Peyer's patch (tissue), 4 donors: ENCODE measurements around the gene PRKAA2. TPM values are rescaled to one million over a fixed set of nuclear protein-coding genes. Genes with fewer than 3 reads are reported as not detected.

Experiments
- DNase-seq, 3 donors: peaks; one replicate each; pipeline ENCODE4 v3.0.0-alpha.2; 2017 to 2019
- H3K27ac ChIP-seq, 4 donors: fragments of 200-600 bp; sonication (generic); one replicate each; pipeline ENCODE4 v1.5.1; 2016 to 2019
- H3K27me3 ChIP-seq, 2 donors: fragments of 200-600 bp; sonication (generic); one replicate each; pipeline ENCODE4 v1.5.1; 2019
- H3K36me3 ChIP-seq, 3 donors: fragments of 200-600 bp; sonication (generic); one replicate each; pipeline ENCODE4 v1.5.1; 2016 to 2019
- H3K4me1 ChIP-seq, 4 donors: fragments of 200-600 bp; sonication (generic); one replicate each; pipeline ENCODE4 v1.5.1; 2016 to 2019
- H3K4me3 ChIP-seq, 4 donors: fragments of 200-600 bp; sonication (generic); 1 replicate in 3 of 4; 2 replicates in 1 of 4; pipeline ENCODE4 v1.5.1; 2016 to 2019; ENCODE audit warnings: mild to moderate bottlenecking in 1 of 4
- H3K9me3 ChIP-seq, 4 donors: fragments of 200-600 bp; sonication (generic); one replicate each; pipeline ENCODE4 v1.5.1; 2016 to 2019; ENCODE audit warnings: mild to moderate bottlenecking in 1 of 4
- POLR2A ChIP-seq, 2 donors: fragments of 450-650 bp; IDR thresholded peaks; one replicate each; pipeline ENCODE4 v1.5.1; 2017; ENCODE audit warnings: antibody characterized with exemption in 2 of 2, mild to moderate bottlenecking in 2 of 2, moderate library complexity in 2 of 2
- total RNA-seq, 4 donors: library from RNA; depleted of rRNA; stranded (reverse); fragments of >200 nt; gene quantifications; one replicate each; pipeline ENCODE4 v1.1.0, GENCODE V29; 2016
- TF ChIP-seq, protein P1 (sequence below), 6 experiments: fragments of 450-650 bp in 4 of 6; fragments of 200-600 bp in 2 of 6; sonication (generic) in 1 of 6; IDR thresholded peaks; one replicate each; pipeline ENCODE4 v1.5.1; 2017 to 2019; ENCODE audit warnings: antibody characterized with exemption in 6 of 6, mild to moderate bottlenecking in 3 of 6, moderate library complexity in 1 of 6

PRKAA2 gene
- total RNA-seq, 4 donors from 2014 or later = 0.53 to 2.4 (median 1.4) TPM

DNA sequence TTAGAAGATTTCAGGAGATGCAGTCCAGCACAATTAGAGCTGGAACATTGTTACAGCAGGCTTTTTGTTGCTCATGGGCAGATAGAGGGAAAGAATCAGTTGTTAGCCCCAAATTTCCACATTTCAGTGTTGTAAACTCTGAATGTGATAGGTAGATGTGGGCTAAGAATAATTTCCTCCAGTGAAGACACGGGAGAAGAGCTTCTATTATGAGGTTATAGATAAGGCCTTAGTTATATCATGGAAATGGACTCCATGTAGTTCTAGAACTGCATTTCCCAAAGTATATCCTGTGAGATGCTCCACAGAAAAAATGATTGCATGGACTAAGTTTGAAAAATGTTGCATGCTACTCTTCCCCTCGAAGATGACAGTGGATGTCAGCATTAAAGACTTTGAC, 64.9 kb downstream of the PRKAA2 start:
- no peak for DNase-seq
- Histone ChIP-seq H3K36me3 (no peaks in the 10 kb centered on the region), H3K27ac (no peak overlapping the region), H3K4me3 (no peak overlapping the region), H3K27me3 (no peaks in the 10 kb centered on the region), H3K9me3 (no peaks in the 10 kb centered on the region), H3K4me1 (no peaks in the 10 kb centered on the region)
- TF ChIP-seq, protein P1, sequence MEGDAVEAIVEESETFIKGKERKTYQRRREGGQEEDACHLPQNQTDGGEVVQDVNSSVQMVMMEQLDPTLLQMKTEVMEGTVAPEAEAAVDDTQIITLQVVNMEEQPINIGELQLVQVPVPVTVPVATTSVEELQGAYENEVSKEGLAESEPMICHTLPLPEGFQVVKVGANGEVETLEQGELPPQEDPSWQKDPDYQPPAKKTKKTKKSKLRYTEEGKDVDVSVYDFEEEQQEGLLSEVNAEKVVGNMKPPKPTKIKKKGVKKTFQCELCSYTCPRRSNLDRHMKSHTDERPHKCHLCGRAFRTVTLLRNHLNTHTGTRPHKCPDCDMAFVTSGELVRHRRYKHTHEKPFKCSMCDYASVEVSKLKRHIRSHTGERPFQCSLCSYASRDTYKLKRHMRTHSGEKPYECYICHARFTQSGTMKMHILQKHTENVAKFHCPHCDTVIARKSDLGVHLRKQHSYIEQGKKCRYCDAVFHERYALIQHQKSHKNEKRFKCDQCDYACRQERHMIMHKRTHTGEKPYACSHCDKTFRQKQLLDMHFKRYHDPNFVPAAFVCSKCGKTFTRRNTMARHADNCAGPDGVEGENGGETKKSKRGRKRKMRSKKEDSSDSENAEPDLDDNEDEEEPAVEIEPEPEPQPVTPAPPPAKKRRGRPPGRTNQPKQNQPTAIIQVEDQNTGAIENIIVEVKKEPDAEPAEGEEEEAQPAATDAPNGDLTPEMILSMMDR (IDR thresholded peaks at IDR 0.05) = no peak
- no peak for TF ChIP-seq POLR2A (IDR thresholded peaks at IDR 0.05)

DNA sequence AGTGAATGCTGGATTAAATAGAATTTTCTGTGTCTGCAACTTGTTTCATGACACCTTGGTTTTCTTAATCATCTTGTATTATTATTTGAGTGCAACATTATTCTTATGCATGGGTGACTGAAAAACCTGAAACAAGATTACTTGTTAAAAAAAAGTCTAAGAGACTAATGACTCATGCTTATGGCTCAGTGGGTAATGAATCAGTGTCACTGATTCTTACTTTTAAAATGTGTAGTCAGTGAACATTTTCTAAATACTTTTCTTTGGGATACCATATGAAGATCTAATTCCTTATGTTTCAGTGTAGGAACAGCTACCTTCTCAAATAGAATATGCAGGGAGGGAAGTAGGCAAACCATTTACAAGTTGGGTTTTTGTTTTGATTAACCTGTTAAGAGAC, 65.5 kb downstream of the PRKAA2 start:
- Histone ChIP-seq H3K4me1 (no peaks in the 10 kb centered on the region), H3K36me3 (no peaks in the 10 kb centered on the region), H3K27ac (no peak overlapping the region), H3K4me3 (no peak overlapping the region), H3K9me3 (no peaks in the 10 kb centered on the region), H3K27me3 (no peaks in the 10 kb centered on the region)
- no peak for TF ChIP-seq POLR2A (IDR thresholded peaks at IDR 0.05)
- TF ChIP-seq, protein P1 (IDR thresholded peaks at IDR 0.05) = no peak
- DNase-seq = no peak

DNA sequence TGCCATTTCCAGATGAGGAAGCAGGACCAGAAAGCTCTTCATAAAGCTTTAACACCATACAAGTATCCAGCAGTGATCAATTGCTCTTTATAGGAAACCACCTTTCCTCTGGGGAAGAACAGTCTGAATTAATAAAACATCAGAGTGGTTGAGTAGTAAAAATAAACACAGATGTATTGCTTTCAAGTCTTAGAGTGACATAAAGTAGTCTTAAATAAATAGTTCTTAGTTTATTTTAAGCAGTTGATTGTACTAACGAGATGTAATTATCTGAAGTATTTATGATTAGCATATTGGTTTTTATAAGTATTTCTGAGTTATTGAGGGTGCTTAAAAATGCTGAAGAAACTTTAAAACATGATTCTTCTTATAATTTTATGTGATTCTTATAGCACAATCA, 67.0 kb downstream of the PRKAA2 start:
- Histone ChIP-seq H3K27me3 (no peaks in the 10 kb centered on the region), H3K9me3 (no peaks in the 10 kb centered on the region), H3K4me1 (no peaks in the 10 kb centered on the region), H3K36me3 (no peaks in the 10 kb centered on the region), H3K4me3 (no peak overlapping the region), H3K27ac (no peak overlapping the region)
- DNase-seq = no peak
- TF ChIP-seq POLR2A (IDR thresholded peaks at IDR 0.05) = no peak
- TF ChIP-seq, protein P1 (IDR thresholded peaks at IDR 0.05) = no peak

DNA sequence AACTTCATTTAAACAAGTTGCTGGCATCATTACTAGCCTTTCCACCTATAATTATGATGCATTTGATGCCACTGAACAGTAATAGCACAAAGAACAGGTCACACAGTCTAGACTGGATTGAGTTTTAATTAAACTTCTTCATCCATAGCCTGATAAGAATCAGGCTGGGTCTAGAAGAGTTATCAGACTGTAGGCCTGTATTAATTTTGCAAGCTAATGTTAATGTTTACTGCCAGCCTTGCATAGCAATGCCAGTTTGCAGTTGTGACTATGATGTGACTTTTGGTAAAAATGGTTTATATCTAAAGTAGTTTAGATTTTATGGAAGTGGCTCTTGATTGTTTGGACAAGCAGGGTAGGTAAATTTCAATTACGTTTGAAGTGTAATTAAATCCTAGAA, 68.0 kb downstream of the PRKAA2 start:
- Histone ChIP-seq H3K36me3 (no peaks in the 10 kb centered on the region), H3K9me3 (no peaks in the 10 kb centered on the region), H3K27ac (no peak overlapping the region), H3K4me1 (no peaks in the 10 kb centered on the region), H3K4me3 (no peak overlapping the region), H3K27me3 (no peaks in the 10 kb centered on the region)
- no peak for DNase-seq
- no peak for TF ChIP-seq POLR2A (IDR thresholded peaks at IDR 0.05)
- TF ChIP-seq, protein P1 (IDR thresholded peaks at IDR 0.05) = no peak

DNA sequence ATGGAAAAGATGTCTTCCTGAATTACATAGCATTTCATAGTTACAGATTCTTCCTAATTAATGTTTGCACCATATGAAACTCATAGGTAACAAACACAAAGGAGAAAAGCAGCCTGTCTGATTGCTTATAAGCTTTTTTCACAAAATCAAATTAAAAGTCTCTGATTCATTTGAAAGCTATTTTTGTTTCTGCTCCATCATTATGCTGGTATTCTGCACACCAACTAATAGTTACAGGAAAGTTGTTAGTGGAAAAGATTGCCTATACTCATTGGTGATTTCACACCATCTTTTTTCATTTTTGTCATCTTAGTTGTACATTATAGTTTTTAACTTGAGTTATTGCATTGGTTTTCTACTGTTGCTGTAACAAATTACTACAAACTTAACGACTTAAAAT, 70.0 kb downstream of the PRKAA2 start:
- H3K27ac ChIP-seq = no peak overlapping the region
- H3K36me3 ChIP-seq = no peaks in the 10 kb centered on the region
- no peaks in the 10 kb centered on the region for H3K27me3 ChIP-seq
- no peaks in the 10 kb centered on the region for H3K4me1 ChIP-seq
- DNase-seq = no peak
- H3K4me3 ChIP-seq = no peak overlapping the region
- H3K9me3 ChIP-seq = no peaks in the 10 kb centered on the region
- TF ChIP-seq, protein P1 (IDR thresholded peaks at IDR 0.05) = no peak
- TF ChIP-seq POLR2A (IDR thresholded peaks at IDR 0.05) = no peak

DNA sequence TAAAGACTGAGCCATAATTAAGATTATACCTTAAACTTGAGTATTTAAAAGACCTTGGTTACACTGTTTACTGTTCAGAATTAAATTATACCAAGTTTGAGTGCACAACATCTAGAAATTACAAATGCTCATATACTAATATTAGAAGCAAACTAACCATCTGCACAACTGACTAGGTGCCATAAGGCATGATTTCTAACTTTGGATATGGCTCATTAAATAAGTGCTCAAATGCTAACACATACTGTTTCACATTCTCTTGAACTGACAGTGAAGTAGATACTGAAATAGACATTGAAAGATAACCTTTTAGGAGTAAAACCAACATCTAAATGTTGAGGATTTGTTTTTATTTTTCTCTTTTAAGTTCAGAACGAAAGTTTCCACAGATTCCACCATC, 74.1 kb downstream of the PRKAA2 start:
- H3K36me3 ChIP-seq = no peaks in the 10 kb centered on the region
- no peaks in the 10 kb centered on the region for H3K4me1 ChIP-seq
- H3K27me3 ChIP-seq = no peaks in the 10 kb centered on the region
- TF ChIP-seq, protein P1 (IDR thresholded peaks at IDR 0.05) = no peak
- no peak for TF ChIP-seq POLR2A (IDR thresholded peaks at IDR 0.05)
- H3K27ac ChIP-seq = no peak overlapping the region
- H3K9me3 ChIP-seq = no peaks in the 10 kb centered on the region
- no peak overlapping the region for H3K4me3 ChIP-seq
- DNase-seq = no peak
